DND-41 (cell line): Measurements from ENCODE around the gene MTX2.

Experiments used
- CTCF ChIP-seq: IDR thresholded peaks from 2 replicates; pipeline ENCODE4 v1.5.1; 2012; ENCODE audit warnings: borderline replicate concordance, low read length, moderate library complexity, mild to moderate bottlenecking; ENCODE audit not compliant: poor library complexity, severe bottlenecking; ENCODE audit errors: extremely low read depth
- EZH2 ChIP-seq: IDR thresholded peaks from 3 replicates; pipeline ENCODE4 v1.6.1; 2012; ENCODE audit warnings: borderline replicate concordance, low read depth, mild to moderate bottlenecking, moderate library complexity, low read length, inconsistent platforms; ENCODE audit not compliant: severe bottlenecking

GRCh38 chr2:176239031-176239430 is 30.2 kb upstream of the MTX2 start:
- TF ChIP-seq EZH2 (no peak), CTCF (no peak)
